H9 (cell line): ENCODE measurements around the gene DHRS7C. TPM values are rescaled to one million over a fixed set of nuclear protein-coding genes. Genes with fewer than 3 reads are reported as not detected.

Source experiments
- DNase-seq: peaks from one replicate; pipeline ENCODE4 v3.0.0-alpha.2; 2017
- H2AFZ ChIP-seq: one replicate; pipeline ENCODE4 v1.6.1; 2013; ENCODE audit warnings: mild to moderate bottlenecking, low read length, control low read depth, moderate library complexity
- H2AK5ac ChIP-seq: 2 replicates; pipeline ENCODE4 v1.6.1; 2013; ENCODE audit warnings: low read length, control low read depth, mixed read lengths; ENCODE audit not compliant: insufficient read length
- H2BK120ac ChIP-seq: one replicate; pipeline ENCODE4 v1.6.1; 2013; ENCODE audit warnings: low read depth, mild to moderate bottlenecking, low read length, control low read depth, inconsistent platforms; ENCODE audit not compliant: poor library complexity, severe bottlenecking
- H2BK12ac ChIP-seq: 2 replicates; pipeline ENCODE4 v1.6.1; 2013; ENCODE audit warnings: low read length, control low read depth, mixed read lengths, low read depth; ENCODE audit not compliant: insufficient read length
- H2BK15ac ChIP-seq: 2 replicates; pipeline ENCODE4 v1.6.1; 2013; ENCODE audit warnings: low read depth, low read length, control low read depth
- H2BK20ac ChIP-seq: one replicate; pipeline ENCODE4 v1.6.1; 2013; ENCODE audit warnings: low read depth, mild to moderate bottlenecking, low read length, control low read depth, inconsistent platforms; ENCODE audit not compliant: poor library complexity, severe bottlenecking
- H2BK5ac ChIP-seq: 2 replicates; pipeline ENCODE4 v1.6.1; 2013; ENCODE audit warnings: low read length, control low read depth, mixed read lengths; ENCODE audit not compliant: insufficient read length
- H3K14ac ChIP-seq: 2 replicates; pipeline ENCODE4 v1.6.1; 2013; ENCODE audit warnings: low read length, control low read depth; ENCODE audit not compliant: insufficient read depth
- H3K18ac ChIP-seq: 2 replicates; pipeline ENCODE4 v1.6.1; 2013; ENCODE audit warnings: low read depth, mild to moderate bottlenecking, mixed read lengths, low read length, control low read depth; ENCODE audit not compliant: insufficient read length
- H3K23ac ChIP-seq: 2 replicates; pipeline ENCODE4 v1.6.1; 2013; ENCODE audit warnings: low read length, control low read depth, mixed read lengths, low read depth; ENCODE audit not compliant: insufficient read length
- H3K23me2 ChIP-seq: 2 replicates; pipeline ENCODE4 v1.6.1; 2013; ENCODE audit warnings: low read depth, mild to moderate bottlenecking, mixed read lengths, low read length, control low read depth; ENCODE audit not compliant: insufficient read length, poor library complexity, severe bottlenecking
- H3K27ac ChIP-seq: 2 replicates; pipeline ENCODE4 v1.5.1; 2013; ENCODE audit warnings: low read length, control low read depth, mixed read lengths, low read depth; ENCODE audit not compliant: insufficient read length
- H3K27me3 ChIP-seq: 2 replicates; pipeline ENCODE4 v1.6.1; 2013; ENCODE audit warnings: low read length, control low read depth, inconsistent platforms; ENCODE audit not compliant: insufficient read depth
- H3K4ac ChIP-seq: 2 replicates; pipeline ENCODE4 v1.6.1; 2013; ENCODE audit warnings: low read depth, mild to moderate bottlenecking, control low read depth, inconsistent platforms, low read length, moderate library complexity
- H3K4me1 ChIP-seq: 2 replicates; pipeline ENCODE4 v1.6.1; 2013; ENCODE audit warnings: low read length, control low read depth, inconsistent platforms; ENCODE audit not compliant: insufficient read depth
- H3K4me2 ChIP-seq: 2 replicates; pipeline ENCODE4 v1.6.1; 2013; ENCODE audit warnings: low read length, control low read depth, mixed read lengths; ENCODE audit not compliant: insufficient read length, insufficient read depth
- H3K56ac ChIP-seq: 2 replicates; pipeline ENCODE4 v1.6.1; 2013; ENCODE audit warnings: low read depth, mild to moderate bottlenecking, mixed read lengths, low read length, control low read depth; ENCODE audit not compliant: insufficient read length
- H3K79me1 ChIP-seq: 2 replicates; pipeline ENCODE4 v1.6.1; 2013; ENCODE audit warnings: low read depth, mild to moderate bottlenecking, moderate library complexity, low read length, control low read depth, inconsistent platforms; ENCODE audit not compliant: insufficient read depth, poor library complexity, severe bottlenecking
- H3K79me2 ChIP-seq: 2 replicates; pipeline ENCODE4 v1.6.1; 2013; ENCODE audit warnings: low read length, control low read depth, inconsistent platforms; ENCODE audit not compliant: insufficient read depth
- H3K9ac ChIP-seq: 2 replicates; pipeline ENCODE4 v1.6.1; 2013; ENCODE audit warnings: low read length, control low read depth, mixed read lengths; ENCODE audit not compliant: insufficient read length; ENCODE audit errors: extremely low read depth
- H3K9me3 ChIP-seq: one replicate; pipeline ENCODE4 v1.6.1; 2013; ENCODE audit warnings: low read depth, low read length, inconsistent platforms; ENCODE audit not compliant: control insufficient read depth
- H3T11ph ChIP-seq: one replicate; pipeline ENCODE4 v1.6.1; 2013; ENCODE audit warnings: mild to moderate bottlenecking, low read length, control low read depth, inconsistent platforms
- H4K20me1 ChIP-seq: one replicate; pipeline ENCODE4 v1.6.1; 2013; ENCODE audit not compliant: control insufficient read depth, insufficient read length, insufficient read depth
- H4K5ac ChIP-seq: 2 replicates; pipeline ENCODE4 v1.6.1; 2013; ENCODE audit warnings: low read depth, mild to moderate bottlenecking, mixed read lengths, low read length, control low read depth; ENCODE audit not compliant: insufficient read length
- H4K8ac ChIP-seq: replicated peaks from 2 replicates; pipeline ENCODE4 v1.6.1; 2013; ENCODE audit warnings: low read length, control low read depth, mixed read lengths, low read depth; ENCODE audit not compliant: insufficient read length
- H4K91ac ChIP-seq: 2 replicates; pipeline ENCODE4 v1.6.1; 2013; ENCODE audit warnings: low read depth, mild to moderate bottlenecking, moderate library complexity, mixed read lengths, low read length, control low read depth; ENCODE audit not compliant: insufficient read length
- H3K27ac Mint-ChIP-seq, 3 experiments: 2 replicates in 2 of 3; 3 replicates in 1 of 3; pipeline ENCODE4 v1.8.0; 2020 to 2021; ENCODE audit warnings: mixed read lengths in 3 of 3, mild to moderate bottlenecking in 1 of 3, moderate library complexity in 1 of 3
- H3K27me3 Mint-ChIP-seq: 2 replicates; pipeline ENCODE4 v1.8.0; 2021; ENCODE audit warnings: low read depth, mild to moderate bottlenecking, moderate library complexity, mixed read lengths
- H3K36me3 Mint-ChIP-seq, 3 experiments: 2 replicates in 2 of 3; 3 replicates in 1 of 3; pipeline ENCODE4 v1.8.0; 2020 to 2021; ENCODE audit warnings: low read depth in 3 of 3, mixed read lengths in 3 of 3; ENCODE audit not compliant: insufficient read depth in 1 of 3
- H3K4me1 Mint-ChIP-seq, 2 experiments: 2 replicates each; pipeline ENCODE4 v1.8.0; 2020; ENCODE audit warnings: mixed read lengths in 2 of 2
- H3K4me3 Mint-ChIP-seq, 2 experiments: 2 replicates in 1 of 2; 3 replicates in 1 of 2; pipeline ENCODE4 v1.8.0; 2020 to 2021; ENCODE audit warnings: mild to moderate bottlenecking in 2 of 2, mixed read lengths in 2 of 2, moderate library complexity in 1 of 2
- H3K9me3 Mint-ChIP-seq, 2 experiments: 2 replicates in 1 of 2; 3 replicates in 1 of 2; pipeline ENCODE4 v1.8.0; 2020; ENCODE audit warnings: mild to moderate bottlenecking in 2 of 2, mixed read lengths in 2 of 2, moderate library complexity in 1 of 2
- WGBS: extraction: QIAGEN DNeasy Blood & Tissue Kit; methylation state at CpG from one replicate; pipeline ENCODE4 v1.1.7; 2013; ENCODE audit warnings: missing lambda C conversion rate, low lambda C conversion rate, mixed read lengths; ENCODE audit not compliant: insufficient read length; ENCODE audit errors: extremely low coverage; 5-methylcytosine and 5-hydroxymethylcytosine counted together
- total RNA-seq: library from RNA; stranded (reverse); gene quantifications from 2 replicates; pipeline ENCODE4 v1.2.1, GENCODE V29; 2021
- TF ChIP-seq, protein P1 (sequence below): fragments of 200-600 bp; sonication (generic); conservative IDR thresholded peaks from 3 replicates; pipeline ENCODE4 v1.8.0; 2021; ENCODE audit warnings: antibody characterized with exemption, mild to moderate bottlenecking

The DHRS7C gene
- total RNA-seq, 1 experiment from 2014 or later: not detected

DNA sequence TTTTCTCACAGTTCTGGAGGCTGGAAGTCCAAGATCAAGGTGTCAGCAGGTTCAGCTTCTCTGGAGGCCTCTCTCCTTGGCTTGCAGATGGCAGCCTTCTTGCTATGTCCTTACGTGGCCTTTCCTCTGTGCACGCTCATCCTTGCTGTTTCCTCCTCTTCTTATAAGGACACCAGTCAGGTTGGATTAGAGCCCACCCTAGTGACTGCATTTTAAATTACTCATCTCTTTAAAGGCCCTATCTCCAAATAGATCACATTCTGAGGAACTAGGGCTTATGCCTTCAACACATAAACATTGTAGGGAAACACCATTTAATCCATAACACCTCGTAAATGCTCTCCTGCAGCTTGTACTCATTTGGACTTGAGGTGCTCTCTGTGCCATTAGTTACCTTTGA is 36.3 kb downstream of the DHRS7C start:
- no peak overlapping the region for H2BK120ac ChIP-seq
- no peak overlapping the region for H2BK20ac ChIP-seq
- Mint-ChIP-seq H3K27me3 (no peaks in the 10 kb centered on the region; the same call in 1 of the 2 replicates), H3K4me3 (no peak overlapping the region), H3K36me3 (no peaks in the 10 kb centered on the region), H3K9me3 (peaks cover 0 to 2% of the 10 kb centered on the region in 2 experiments; a peak in 1 of 5 replicates), H3K27ac (no peak overlapping the region), H3K4me1 (no peaks in the 10 kb centered on the region)
- no peak overlapping the region for H3K4me2 ChIP-seq
- H2BK5ac ChIP-seq: no peak overlapping the region
- TF ChIP-seq, protein P1, sequence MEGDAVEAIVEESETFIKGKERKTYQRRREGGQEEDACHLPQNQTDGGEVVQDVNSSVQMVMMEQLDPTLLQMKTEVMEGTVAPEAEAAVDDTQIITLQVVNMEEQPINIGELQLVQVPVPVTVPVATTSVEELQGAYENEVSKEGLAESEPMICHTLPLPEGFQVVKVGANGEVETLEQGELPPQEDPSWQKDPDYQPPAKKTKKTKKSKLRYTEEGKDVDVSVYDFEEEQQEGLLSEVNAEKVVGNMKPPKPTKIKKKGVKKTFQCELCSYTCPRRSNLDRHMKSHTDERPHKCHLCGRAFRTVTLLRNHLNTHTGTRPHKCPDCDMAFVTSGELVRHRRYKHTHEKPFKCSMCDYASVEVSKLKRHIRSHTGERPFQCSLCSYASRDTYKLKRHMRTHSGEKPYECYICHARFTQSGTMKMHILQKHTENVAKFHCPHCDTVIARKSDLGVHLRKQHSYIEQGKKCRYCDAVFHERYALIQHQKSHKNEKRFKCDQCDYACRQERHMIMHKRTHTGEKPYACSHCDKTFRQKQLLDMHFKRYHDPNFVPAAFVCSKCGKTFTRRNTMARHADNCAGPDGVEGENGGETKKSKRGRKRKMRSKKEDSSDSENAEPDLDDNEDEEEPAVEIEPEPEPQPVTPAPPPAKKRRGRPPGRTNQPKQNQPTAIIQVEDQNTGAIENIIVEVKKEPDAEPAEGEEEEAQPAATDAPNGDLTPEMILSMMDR: no peak
- H3K14ac ChIP-seq: no peak overlapping the region
- H2BK12ac ChIP-seq: no peak overlapping the region
- no peaks in the 10 kb centered on the region for H3K79me1 ChIP-seq
- H3K4me1 ChIP-seq: no peaks in the 10 kb centered on the region
- H3K18ac ChIP-seq: no peak overlapping the region
- H2BK15ac ChIP-seq: no peak overlapping the region
- no peak overlapping the region for H3K27ac ChIP-seq
- no CpG with 5 or more reads among the region's 3 CpGs for WGBS
- H3K9ac ChIP-seq: no peak overlapping the region
- no peaks in the 10 kb centered on the region for H4K20me1 ChIP-seq
- DNase-seq: no peak
- no peak overlapping the region for H3T11ph ChIP-seq
- H4K91ac ChIP-seq: no peak overlapping the region
- H3K27me3 ChIP-seq: no peaks in the 10 kb centered on the region
- H4K8ac ChIP-seq: no peak overlapping the region
- no peak overlapping the region for H3K23ac ChIP-seq
- no peak overlapping the region for H2AK5ac ChIP-seq
- no peak overlapping the region for H2AFZ ChIP-seq
- H3K23me2 ChIP-seq: no peaks in the 10 kb centered on the region
- no peak overlapping the region for H3K4ac ChIP-seq
- H3K9me3 ChIP-seq: no peaks in the 10 kb centered on the region
- H3K79me2 ChIP-seq: no peaks in the 10 kb centered on the region
- H3K56ac ChIP-seq: no peak overlapping the region
- no peak overlapping the region for H4K5ac ChIP-seq
